ENCODE results near the gene CYLD.

CYLD gene

GRCh38 chr16:50712560-50712898, 29.4 kb upstream of the CYLD start:
- H3K36me3 ChIP-seq (ENCODE audit: insufficient read depth, low read length), result no peaks in the 10 kb centered on the region
- no peaks in the 10 kb centered on the region for H3K79me2 ChIP-seq (ENCODE audit: control insufficient read depth, insufficient read depth, low read length, unreplicated experiment)
- H3K27me3 ChIP-seq (ENCODE audit: insufficient read depth, low read length), result peaks cover 21% of the 10 kb centered on the region; the same call in 1 of the 2 replicates
- H3K4me3 ChIP-seq (ENCODE audit: low read depth, low read length), result no peak overlapping the region
- H3K4me1 ChIP-seq (ENCODE audit: control insufficient read depth, insufficient read depth, low read length, unreplicated experiment), result no peaks in the 10 kb centered on the region
- no peak overlapping the region for H2AFZ ChIP-seq (ENCODE audit: low read length, unreplicated experiment)
- H3K27ac ChIP-seq (ENCODE audit: low read depth, low read length), result no peak overlapping the region

- Histone ChIP-seq H3K27me3 (ENCODE audit: insufficient read depth, low read length) (peaks cover 20% of the 10 kb centered on the region; the same call in 1 of the 2 replicates), H3K4me1 (ENCODE audit: control insufficient read depth, insufficient read depth, low read length, unreplicated experiment) (no peaks in the 10 kb centered on the region), H3K79me2 (ENCODE audit: control insufficient read depth, insufficient read depth, low read length, unreplicated experiment) (no peaks in the 10 kb centered on the region), H3K36me3 (ENCODE audit: insufficient read depth, low read length) (no peaks in the 10 kb centered on the region), H3K4me3 (ENCODE audit: low read depth, low read length) (no peak overlapping the region), H2AFZ (ENCODE audit: low read length, unreplicated experiment) (no peak overlapping the region), H3K27ac (ENCODE audit: low read depth, low read length) (no peak overlapping the region)
Observed at GRCh38 chr16:50712956-50713355, 28.9 kb upstream of the CYLD start.

GRCh38 chr16:50717091-50717490, 24.8 kb upstream of the CYLD start:
- Histone ChIP-seq H3K4me3 (ENCODE audit: low read depth, low read length) (no peak overlapping the region), H3K4me1 (ENCODE audit: control insufficient read depth, insufficient read depth, low read length, unreplicated experiment) (no peaks in the 10 kb centered on the region), H3K27ac (ENCODE audit: low read depth, low read length) (no peak overlapping the region), H3K27me3 (ENCODE audit: insufficient read depth, low read length) (0 out of 2 replicates have a peak, but pooled peaks cover 3% of the 10 kb centered on the region), H2AFZ (ENCODE audit: low read length, unreplicated experiment) (no peak overlapping the region), H3K79me2 (ENCODE audit: control insufficient read depth, insufficient read depth, low read length, unreplicated experiment) (no peaks in the 10 kb centered on the region), H3K36me3 (ENCODE audit: insufficient read depth, low read length) (no peaks in the 10 kb centered on the region)

- H3K36me3 ChIP-seq (ENCODE audit: insufficient read depth, low read length), result no peaks in the 10 kb centered on the region
- H3K4me1 ChIP-seq (ENCODE audit: control insufficient read depth, insufficient read depth, low read length, unreplicated experiment), result no peaks in the 10 kb centered on the region
- H3K79me2 ChIP-seq (ENCODE audit: control insufficient read depth, insufficient read depth, low read length, unreplicated experiment), result no peaks in the 10 kb centered on the region
- no peak overlapping the region for H3K27ac ChIP-seq (ENCODE audit: low read depth, low read length)
- H3K27me3 ChIP-seq (ENCODE audit: insufficient read depth, low read length), result 0 out of 2 replicates have a peak, but pooled peaks cover 3% of the 10 kb centered on the region
- H2AFZ ChIP-seq (ENCODE audit: low read length, unreplicated experiment), result no peak overlapping the region
- no peak overlapping the region for H3K4me3 ChIP-seq (ENCODE audit: low read depth, low read length)
Observed at GRCh38 chr16:50717494-50717893, 24.4 kb upstream of the CYLD start.

GRCh38 chr16:50718061-50718760, 23.7 kb upstream of the CYLD start:
- Histone ChIP-seq H3K4me3 (ENCODE audit: low read depth, low read length) (peak overlapping the region; percentile 49; the same call in 1 of the 2 replicates), H2AFZ (ENCODE audit: low read length, unreplicated experiment) (no peak overlapping the region), H3K27ac (ENCODE audit: low read depth, low read length) (no peak overlapping the region), H3K79me2 (ENCODE audit: control insufficient read depth, insufficient read depth, low read length, unreplicated experiment) (no peaks in the 10 kb centered on the region), H3K4me1 (ENCODE audit: control insufficient read depth, insufficient read depth, low read length, unreplicated experiment) (no peaks in the 10 kb centered on the region), H3K36me3 (ENCODE audit: insufficient read depth, low read length) (no peaks in the 10 kb centered on the region), H3K27me3 (ENCODE audit: insufficient read depth, low read length) (0 out of 2 replicates have a peak, but pooled peaks cover 3% of the 10 kb centered on the region)

GRCh38 chr16:50718761-50719400, 23.0 kb upstream of the CYLD start:
- no peaks in the 10 kb centered on the region for H3K4me1 ChIP-seq (ENCODE audit: control insufficient read depth, insufficient read depth, low read length, unreplicated experiment)
- H3K27ac ChIP-seq (ENCODE audit: low read depth, low read length), result no peak overlapping the region
- no peaks in the 10 kb centered on the region for H3K79me2 ChIP-seq (ENCODE audit: control insufficient read depth, insufficient read depth, low read length, unreplicated experiment)
- no peaks in the 10 kb centered on the region for H3K36me3 ChIP-seq (ENCODE audit: insufficient read depth, low read length)
- peaks cover 7% of the 10 kb centered on the region; the same call in 1 of the 2 replicates for H3K27me3 ChIP-seq (ENCODE audit: insufficient read depth, low read length)
- 0 out of 2 replicates have a peak overlapping the region, but pooled peaks have one; percentile 49 for H3K4me3 ChIP-seq (ENCODE audit: low read depth, low read length)
- no peak overlapping the region for H2AFZ ChIP-seq (ENCODE audit: low read length, unreplicated experiment)

GRCh38 chr16:50719401-50720337, 22.2 kb upstream of the CYLD start:
- peaks cover 14% of the 10 kb centered on the region for H3K27me3 ChIP-seq (ENCODE audit: insufficient read depth, low read length)
- no peaks in the 10 kb centered on the region for H3K79me2 ChIP-seq (ENCODE audit: control insufficient read depth, insufficient read depth, low read length, unreplicated experiment)
- H3K27ac ChIP-seq (ENCODE audit: low read depth, low read length), result no peak overlapping the region
- no peaks in the 10 kb centered on the region for H3K4me1 ChIP-seq (ENCODE audit: control insufficient read depth, insufficient read depth, low read length, unreplicated experiment)
- H3K36me3 ChIP-seq (ENCODE audit: insufficient read depth, low read length), result no peaks in the 10 kb centered on the region
- no peak overlapping the region for H3K4me3 ChIP-seq (ENCODE audit: low read depth, low read length)
- no peak overlapping the region for H2AFZ ChIP-seq (ENCODE audit: low read length, unreplicated experiment)

- Histone ChIP-seq H3K27me3 (ENCODE audit: insufficient read depth, low read length) (peaks cover 22% of the 10 kb centered on the region), H2AFZ (ENCODE audit: low read length, unreplicated experiment) (no peak overlapping the region), H3K4me1 (ENCODE audit: control insufficient read depth, insufficient read depth, low read length, unreplicated experiment) (no peaks in the 10 kb centered on the region)
Observed at GRCh38 chr16:50721549-50722404, 20.1 kb upstream of the CYLD start.

GRCh38 chr16:50722405-50722737, 19.5 kb upstream of the CYLD start:
- Histone ChIP-seq H2AFZ (ENCODE audit: low read length, unreplicated experiment) (no peak overlapping the region), H3K36me3 (ENCODE audit: insufficient read depth, low read length) (no peaks in the 10 kb centered on the region)

More at GRCh38 chr16:50721549-50722404, 20.1 kb upstream of the CYLD start:
- Histone ChIP-seq H3K79me2 (ENCODE audit: control insufficient read depth, insufficient read depth, low read length, unreplicated experiment) (no peaks in the 10 kb centered on the region), H3K27ac (ENCODE audit: low read depth, low read length) (no peak overlapping the region), H3K36me3 (ENCODE audit: insufficient read depth, low read length) (no peaks in the 10 kb centered on the region), H3K4me3 (ENCODE audit: low read depth, low read length) (no peak overlapping the region)

GRCh38 chr16:50722960-50723359, 18.9 kb upstream of the CYLD start:
- Histone ChIP-seq H2AFZ (ENCODE audit: low read length, unreplicated experiment) (no peak overlapping the region), H3K36me3 (ENCODE audit: insufficient read depth, low read length) (no peaks in the 10 kb centered on the region), H3K79me2 (ENCODE audit: control insufficient read depth, insufficient read depth, low read length, unreplicated experiment) (no peaks in the 10 kb centered on the region), H3K4me3 (ENCODE audit: low read depth, low read length) (no peak overlapping the region), H3K27ac (ENCODE audit: low read depth, low read length) (no peak overlapping the region), H3K4me1 (ENCODE audit: control insufficient read depth, insufficient read depth, low read length, unreplicated experiment) (no peaks in the 10 kb centered on the region), H3K27me3 (ENCODE audit: insufficient read depth, low read length) (peaks cover 28% of the 10 kb centered on the region)

More at GRCh38 chr16:50722405-50722737, 19.5 kb upstream of the CYLD start:
- Histone ChIP-seq H3K27ac (ENCODE audit: low read depth, low read length) (no peak overlapping the region), H3K4me1 (ENCODE audit: control insufficient read depth, insufficient read depth, low read length, unreplicated experiment) (no peaks in the 10 kb centered on the region), H3K79me2 (ENCODE audit: control insufficient read depth, insufficient read depth, low read length, unreplicated experiment) (no peaks in the 10 kb centered on the region), H3K27me3 (ENCODE audit: insufficient read depth, low read length) (peaks cover 26% of the 10 kb centered on the region), H3K4me3 (ENCODE audit: low read depth, low read length) (no peak overlapping the region)
